SK-N-SH (cell line): ENCODE measurements around the gene EIF2S1. TPM values are rescaled to one million over a fixed set of nuclear protein-coding genes. Genes with fewer than 3 reads are reported as not detected.
A peak's percentile ranks its signal among the peaks of the same experiment; 100 is the strongest.

Source experiments
- CTCF ChIA-PET: fragments of 300-600, 350-600 bp; formaldehyde crosslinking; extraction: SDS; loops from one replicate; lab custom pipeline; 2021; lab: Yijun Ruan, JAX
- POLR2A ChIA-PET: fragments of 350-600 bp; sonication (Branson Sonifier 250); formaldehyde crosslinking; extraction: SDS; loops from one replicate; lab custom pipeline; 2020; ENCODE audit warnings: antibody characterized with exemption, inconsistent platforms; lab: Yijun Ruan, JAX
- DNase-seq: peaks from one replicate; pipeline ENCODE4 v3.0.0; 2012
- H2AFZ ChIP-seq: fragments of 200-600 bp; sonication (generic); 2 replicates; pipeline ENCODE4 v1.8.1; 2016; ENCODE audit warnings: antibody characterized with exemption, mild to moderate bottlenecking, low read depth
- H3F3A ChIP-seq: fragments of 200-600 bp; sonication (generic); replicated peaks from 2 replicates; pipeline ENCODE3; 2016; ENCODE audit warnings: antibody characterized with exemption, mild to moderate bottlenecking; ENCODE audit not compliant: insufficient read depth
- H3K27ac ChIP-seq, 2 experiments: fragments of 200-500 bp in 1 of 2; fragments of 200-600 bp in 1 of 2; sonication (Bioruptor generic) in 1 of 2; sonication (generic), shearing (Covaris generic) in 1 of 2; 2 replicates each; pipeline versions ENCODE4 v1.5.1 to v1.6.1; 2014 to 2016; ENCODE audit warnings: low read depth in 2 of 2, inconsistent platforms in 1 of 2, low read length in 1 of 2, mild to moderate bottlenecking in 1 of 2, mixed read lengths in 1 of 2
- H3K27me3 ChIP-seq: fragments of 200-600 bp; sonication (generic), shearing (Covaris generic); 2 replicates; pipeline ENCODE4 v1.6.1; 2016; ENCODE audit warnings: mixed run types; ENCODE audit not compliant: insufficient read depth
- H3K36me3 ChIP-seq, 2 experiments: fragments of 200-500 bp in 1 of 2; fragments of 200-600 bp in 1 of 2; sonication (Bioruptor generic) in 1 of 2; sonication (generic) in 1 of 2; replicated peaks in 1 of 2; 2 replicates each; pipeline versions ENCODE3 to v1.5.1; 2014 to 2016; ENCODE audit warnings: low read length in 1 of 2, mild to moderate bottlenecking in 1 of 2; ENCODE audit not compliant: insufficient read depth in 2 of 2, control insufficient read depth in 1 of 2
- H3K4me1 ChIP-seq, 2 experiments: fragments of 200-500 bp in 1 of 2; fragments of 200-600 bp in 1 of 2; sonication (Bioruptor generic) in 1 of 2; sonication (generic), shearing (Covaris generic) in 1 of 2; 2 replicates each; pipeline versions ENCODE4 v1.5.1 to v1.6.1; 2014 to 2016; ENCODE audit warnings: low read depth in 1 of 2, low read length in 1 of 2, mixed run types in 1 of 2; ENCODE audit not compliant: insufficient read depth in 2 of 2, control insufficient read depth in 1 of 2
- H3K4me2 ChIP-seq: fragments of 200-600 bp; sonication (generic), shearing (Covaris generic); 2 replicates; pipeline ENCODE4 v1.6.1; 2017; ENCODE audit warnings: mixed run types
- H3K4me3 ChIP-seq, 2 experiments: fragments of 200-500 bp in 1 of 2; fragments of 200-600 bp in 1 of 2; sonication (Bioruptor generic) in 1 of 2; sonication (generic), shearing (Covaris generic) in 1 of 2; 2 replicates each; pipeline versions ENCODE4 v1.5.1 to v1.8.1; 2014 to 2016; ENCODE audit warnings: low read depth in 2 of 2, inconsistent platforms in 1 of 2, low read length in 1 of 2, mild to moderate bottlenecking in 1 of 2, mixed read lengths in 1 of 2, moderate library complexity in 1 of 2
- H3K79me2 ChIP-seq: fragments of 200-600 bp; sonication (generic); 2 replicates; pipeline ENCODE4 v1.8.1; 2017; ENCODE audit warnings: mild to moderate bottlenecking; ENCODE audit not compliant: insufficient read depth
- H3K9ac ChIP-seq: fragments of 200-600 bp; sonication (generic); 2 replicates; pipeline ENCODE4 v1.6.1; 2017; ENCODE audit warnings: mixed run types
- H3K9me2 ChIP-seq: fragments of 200-600 bp; sonication (generic); 2 replicates; pipeline ENCODE4 v1.6.1; 2017; ENCODE audit warnings: mixed run types
- H3K9me3 ChIP-seq: fragments of 200-600 bp; sonication (generic); 2 replicates; pipeline ENCODE4 v1.6.1; 2017; ENCODE audit warnings: mixed run types, mild to moderate bottlenecking, moderate library complexity
- H4K20me1 ChIP-seq: fragments of 200-600 bp; sonication (generic); 2 replicates; pipeline ENCODE4 v1.6.1; 2017; ENCODE audit warnings: mild to moderate bottlenecking, mixed run types; ENCODE audit not compliant: insufficient read depth
- CHD2 ChIP-seq: fragments of 150-350 bp; IDR thresholded peaks from 2 replicates; pipeline ENCODE4 v1.6.1; 2018; ENCODE audit warnings: low read length; ENCODE audit not compliant: partially characterized antibody
- ELF1 ChIP-seq: IDR thresholded peaks from 2 replicates; pipeline ENCODE4 v1.4.0; 2012
- EP300 ChIP-seq, 2 experiments: IDR thresholded peaks; 2 replicates each; pipeline versions ENCODE4 v1.4.0 to v1.6.1; 2012; ENCODE audit warnings: borderline replicate concordance in 1 of 2, low read depth in 1 of 2, low read length in 1 of 2
- EZH2phosphoT487 ChIP-seq: fragments of 200-600 bp; sonication (generic); IDR thresholded peaks from 2 replicates; pipeline ENCODE4 v1.6.1; 2017; ENCODE audit warnings: low read depth, mixed run types, mild to moderate bottlenecking, antibody characterized with exemption, moderate library complexity, borderline replicate concordance
- FOSL2 ChIP-seq: IDR thresholded peaks from 2 replicates; pipeline ENCODE4 v1.4.0; 2012; ENCODE audit warnings: low read depth, mild to moderate bottlenecking, moderate library complexity, borderline replicate concordance
- GABPA ChIP-seq: IDR thresholded peaks from 2 replicates; pipeline ENCODE4 v1.4.0; 2012; ENCODE audit warnings: low read depth, mild to moderate bottlenecking
- IRF3 ChIP-seq: fragments of 150-350 bp; IDR thresholded peaks from 2 replicates; pipeline ENCODE4 v1.6.1; 2016; ENCODE audit warnings: mild to moderate bottlenecking, low read depth, low read length
- JUND ChIP-seq: IDR thresholded peaks from 2 replicates; pipeline ENCODE4 v1.4.0; 2012
- MAX ChIP-seq: IDR thresholded peaks from 2 replicates; pipeline ENCODE4 v1.4.0; 2012; ENCODE audit warnings: low read depth
- MEF2A ChIP-seq: IDR thresholded peaks from 2 replicates; pipeline ENCODE4 v1.4.0; 2012; ENCODE audit warnings: low read depth, borderline replicate concordance
- MXI1 ChIP-seq: IDR thresholded peaks from 2 replicates; pipeline ENCODE4 v1.6.1; 2012; ENCODE audit warnings: mild to moderate bottlenecking, low read depth, low read length, improper control_type of control experiment
- NFIC ChIP-seq: IDR thresholded peaks from 2 replicates; pipeline ENCODE4 v1.4.0; 2012; ENCODE audit warnings: borderline replicate concordance
- POLR2AphosphoS5 ChIP-seq: IDR thresholded peaks from 2 replicates; pipeline ENCODE4 v1.6.1; 2012; ENCODE audit warnings: low read depth, low read length
- RAD21 ChIP-seq: IDR thresholded peaks from 2 replicates; pipeline ENCODE4 v1.6.1; 2012; ENCODE audit warnings: mild to moderate bottlenecking, low read length
- RFX5 ChIP-seq: IDR thresholded peaks from 2 replicates; pipeline ENCODE4 v1.6.1; 2012; ENCODE audit warnings: mild to moderate bottlenecking, improper control_type of control experiment, low read length
- SIN3A ChIP-seq: IDR thresholded peaks from 2 replicates; pipeline ENCODE4 v1.6.1; 2012; ENCODE audit warnings: low read depth, mild to moderate bottlenecking, low read length, moderate library complexity, borderline replicate concordance
- SMC3 ChIP-seq: IDR thresholded peaks from 2 replicates; pipeline ENCODE4 v1.6.1; 2012; ENCODE audit warnings: low read depth, low read length, improper control_type of control experiment
- TAF1 ChIP-seq: IDR thresholded peaks from 2 replicates; pipeline ENCODE4 v1.6.1; 2012; ENCODE audit warnings: low read depth, mild to moderate bottlenecking, low read length, moderate library complexity, borderline replicate concordance
- TEAD4 ChIP-seq: IDR thresholded peaks from 2 replicates; pipeline ENCODE4 v1.4.0; 2012; ENCODE audit warnings: mild to moderate bottlenecking, borderline replicate concordance; ENCODE audit not compliant: insufficient read depth
- WGBS: methylation state at CpG from one replicate; pipeline ENCODE4 v1.1.6; 2017; ENCODE audit warnings: low lambda C conversion rate; 5-methylcytosine and 5-hydroxymethylcytosine counted together
- polyA plus RNA-seq, 3 experiments: library from polyadenylated mRNA; depleted of rRNA; stranded (reverse); fragments of >200 nt; gene quantifications; 2 replicates each; pipeline ENCODE4 v1.2.3, GENCODE V29; 2012
- TF ChIP-seq, protein P1 (sequence below): fragments of 200-600 bp; sonication (generic); IDR thresholded peaks from 2 replicates; pipeline ENCODE4 v1.6.1; 2017; ENCODE audit warnings: antibody characterized with exemption, mild to moderate bottlenecking, moderate library complexity
- TF ChIP-seq, protein P2 (sequence below): IDR thresholded peaks from 2 replicates; pipeline ENCODE4 v1.4.0; 2012; ENCODE audit warnings: low read depth, borderline replicate concordance
- TF ChIP-seq, protein P3 (sequence below): IDR thresholded peaks from 2 replicates; pipeline ENCODE4; 2012

EIF2S1 gene
- polyA plus RNA-seq, 1 of the 3 experiments (the other 2 are of a cell fraction) = 57.2 TPM

- no peak overlapping the region for H2AFZ ChIP-seq
- peaks cover 50 to 62% of the 10 kb centered on the region in 2 experiments for H3K36me3 ChIP-seq
- DNase-seq = no peak
- no peaks in the 10 kb centered on the region for H4K20me1 ChIP-seq
- ChIA-PET CTCF (no interaction called here), POLR2A (no interaction called here)
- H3F3A ChIP-seq = peaks cover 21% of the 10 kb centered on the region
- no peak overlapping the region for H3K4me2 ChIP-seq
- no peaks in the 10 kb centered on the region for H3K9me3 ChIP-seq
- no peak for TF ChIP-seq IRF3
- TF ChIP-seq CHD2 = no peak
- TF ChIP-seq, protein P1, sequence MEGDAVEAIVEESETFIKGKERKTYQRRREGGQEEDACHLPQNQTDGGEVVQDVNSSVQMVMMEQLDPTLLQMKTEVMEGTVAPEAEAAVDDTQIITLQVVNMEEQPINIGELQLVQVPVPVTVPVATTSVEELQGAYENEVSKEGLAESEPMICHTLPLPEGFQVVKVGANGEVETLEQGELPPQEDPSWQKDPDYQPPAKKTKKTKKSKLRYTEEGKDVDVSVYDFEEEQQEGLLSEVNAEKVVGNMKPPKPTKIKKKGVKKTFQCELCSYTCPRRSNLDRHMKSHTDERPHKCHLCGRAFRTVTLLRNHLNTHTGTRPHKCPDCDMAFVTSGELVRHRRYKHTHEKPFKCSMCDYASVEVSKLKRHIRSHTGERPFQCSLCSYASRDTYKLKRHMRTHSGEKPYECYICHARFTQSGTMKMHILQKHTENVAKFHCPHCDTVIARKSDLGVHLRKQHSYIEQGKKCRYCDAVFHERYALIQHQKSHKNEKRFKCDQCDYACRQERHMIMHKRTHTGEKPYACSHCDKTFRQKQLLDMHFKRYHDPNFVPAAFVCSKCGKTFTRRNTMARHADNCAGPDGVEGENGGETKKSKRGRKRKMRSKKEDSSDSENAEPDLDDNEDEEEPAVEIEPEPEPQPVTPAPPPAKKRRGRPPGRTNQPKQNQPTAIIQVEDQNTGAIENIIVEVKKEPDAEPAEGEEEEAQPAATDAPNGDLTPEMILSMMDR = no peak
- TF ChIP-seq TAF1 = no peak
- no peak for TF ChIP-seq EZH2phosphoT487
- no peak for TF ChIP-seq TEAD4
- TF ChIP-seq ELF1 = no peak
- TF ChIP-seq POLR2AphosphoS5 = no peak
- no peak for TF ChIP-seq MEF2A
- no peak for TF ChIP-seq FOSL2
- no peaks in the 10 kb centered on the region for H3K9me2 ChIP-seq
- H3K9ac ChIP-seq = no peak overlapping the region
- peak overlapping the region in 1 of 2 experiments; percentile 6; a peak in 1 of 4 replicates for H3K27ac ChIP-seq
- H3K4me1 ChIP-seq = no peaks in the 10 kb centered on the region; a peak in 1 of 4 replicates
- H3K4me3 ChIP-seq = no peak overlapping the region
- peaks cover 19% of the 10 kb centered on the region; the same call in 1 of the 2 replicates for H3K79me2 ChIP-seq
- WGBS = 95% methylated on average over 5 of the region's 5 CpGs
- H3K27me3 ChIP-seq = no peaks in the 10 kb centered on the region
These were observed 28.6 kb upstream of the EIF2S1 start for GRCh38 chr14:67331368-67332125.

DNA sequence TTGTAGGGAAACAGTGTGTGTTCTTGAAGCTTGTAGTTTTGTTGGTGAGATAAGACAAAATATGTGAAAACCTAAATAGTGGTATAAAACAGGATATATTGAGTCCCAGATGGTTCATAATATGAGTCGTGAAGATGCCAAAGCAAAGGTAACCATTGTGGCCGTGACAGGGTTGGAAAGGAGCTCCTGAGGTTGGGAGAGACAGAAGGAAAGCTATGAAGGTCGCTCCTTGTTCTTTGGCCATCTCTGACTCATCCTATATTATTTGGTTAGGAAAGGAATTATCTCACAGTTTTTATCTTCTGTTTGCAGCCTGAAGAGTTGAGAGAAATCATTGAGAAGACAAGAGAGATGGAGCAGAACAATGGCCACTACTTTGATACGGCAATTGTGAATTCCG is 27.7 kb upstream of the EIF2S1 start:
- Histone ChIP-seq H3K27ac (peak overlapping the region in 1 of 2 experiments; percentile 6; a peak in 1 of 4 replicates), H3K9me3 (no peaks in the 10 kb centered on the region), H3K79me2 (peaks cover 19% of the 10 kb centered on the region; the same call in 1 of the 2 replicates), H3K4me2 (no peak overlapping the region), H3K27me3 (no peaks in the 10 kb centered on the region), H3K9me2 (no peaks in the 10 kb centered on the region), H3F3A (peaks cover 30% of the 10 kb centered on the region), H3K9ac (no peak overlapping the region), H3K4me3 (no peak overlapping the region), H2AFZ (no peak overlapping the region), H4K20me1 (no peaks in the 10 kb centered on the region), H3K4me1 (no peaks in the 10 kb centered on the region; a peak in 1 of 4 replicates), H3K36me3 (peaks cover 56 to 67% of the 10 kb centered on the region in 2 experiments)
- DNase-seq = no peak
- ChIA-PET POLR2A (no interaction called here), CTCF (interaction anchor here (0.6 to 1.3 kb wide), 2 partner anchors 166 to 790 kb away, joined by 3 to 6 read pairs; no protein-coding TSS in a partner anchor)
- WGBS = 89% methylated on average over 5 of the region's 5 CpGs
- TF ChIP-seq CHD2 (no peak), TAF1 (no peak), JUND (no peak), MXI1 (no peak), RFX5 (no peak), SIN3A (no peak), ELF1 (no peak), SMC3 (no peak), RAD21 (no peak), EP300 (IDR thresholded peaks at IDR 0.05; ENCODE audit: borderline replicate concordance in 1 of 2, low read depth in 1 of 2, low read length in 1 of 2) (no peak), MAX (no peak), GABPA (no peak), NFIC (no peak)
- TF ChIP-seq, protein P2, sequence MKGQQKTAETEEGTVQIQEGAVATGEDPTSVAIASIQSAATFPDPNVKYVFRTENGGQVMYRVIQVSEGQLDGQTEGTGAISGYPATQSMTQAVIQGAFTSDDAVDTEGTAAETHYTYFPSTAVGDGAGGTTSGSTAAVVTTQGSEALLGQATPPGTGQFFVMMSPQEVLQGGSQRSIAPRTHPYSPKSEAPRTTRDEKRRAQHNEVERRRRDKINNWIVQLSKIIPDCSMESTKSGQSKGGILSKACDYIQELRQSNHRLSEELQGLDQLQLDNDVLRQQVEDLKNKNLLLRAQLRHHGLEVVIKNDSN = no peak
- TF ChIP-seq, protein P3, sequence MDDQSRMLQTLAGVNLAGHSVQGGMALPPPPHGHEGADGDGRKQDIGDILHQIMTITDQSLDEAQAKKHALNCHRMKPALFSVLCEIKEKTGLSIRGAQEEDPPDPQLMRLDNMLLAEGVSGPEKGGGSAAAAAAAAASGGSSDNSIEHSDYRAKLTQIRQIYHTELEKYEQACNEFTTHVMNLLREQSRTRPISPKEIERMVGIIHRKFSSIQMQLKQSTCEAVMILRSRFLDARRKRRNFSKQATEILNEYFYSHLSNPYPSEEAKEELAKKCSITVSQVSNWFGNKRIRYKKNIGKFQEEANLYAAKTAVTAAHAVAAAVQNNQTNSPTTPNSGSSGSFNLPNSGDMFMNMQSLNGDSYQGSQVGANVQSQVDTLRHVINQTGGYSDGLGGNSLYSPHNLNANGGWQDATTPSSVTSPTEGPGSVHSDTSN = no peak
